T-cell (primary cell): ENCODE results near the gene KMT2A. TPM values are rescaled to one million over a fixed set of nuclear protein-coding genes. Genes with fewer than 3 reads are reported as not detected.

Experiments used
- ATAC-seq, 4 experiments: fragments of 200-7000 bp in 3 of 4; fragments of 150-1000 bp in 1 of 4; cut with Tn5 transposase; replicated peaks in 1 of 4; 1 replicate in 3 of 4; 2 replicates in 1 of 4; pipeline ENCODE4 v1.10.0; 2021; ENCODE audit warnings: moderate library complexity in 3 of 4, mild to moderate bottlenecking in 2 of 4, moderate number of reproducible peaks in 1 of 4
- CTCF ChIA-PET, 2 donors: fragments of 300-600 bp; sonication (Branson Sonifier 250); formaldehyde crosslinking; loops; one replicate each; lab custom pipeline; 2022; ENCODE audit warnings: antibody characterized with exemption in 2 of 2; lab: Charles Lee
- POLR2A ChIA-PET, 2 donors: fragments of 300-600 bp; sonication (Branson Sonifier 250); formaldehyde crosslinking; loops; one replicate each; lab custom pipeline; 2022; ENCODE audit warnings: antibody characterized with exemption in 2 of 2; lab: Charles Lee
- DNase-seq, 35 experiments: peaks; one replicate each; pipeline versions ENCODE4 v3.0.0 to v3.0.0-alpha.2; 2013 to 2023
- H3K27ac ChIP-seq: one replicate; pipeline ENCODE4 v1.5.1; 2013; ENCODE audit warnings: low read length
- H3K27me3 ChIP-seq, 2 experiments: replicated peaks in 1 of 2; 1 replicate in 1 of 2; 2 replicates in 1 of 2; pipeline versions ENCODE4 v1.6.1 to v1.7.0; 2013; ENCODE audit warnings: low read length in 1 of 2, mixed read lengths in 1 of 2; ENCODE audit not compliant: control insufficient read depth in 2 of 2, insufficient read depth in 2 of 2; ENCODE audit errors: extremely low read depth in 1 of 2
- H3K36me3 ChIP-seq, 2 donors: 1 replicate in 1 of 2; 2 replicates in 1 of 2; pipeline versions ENCODE4 v1.6.1 to v1.7.0; 2013; ENCODE audit warnings: low read length in 1 of 2; ENCODE audit not compliant: control insufficient read depth in 2 of 2, insufficient read depth in 1 of 2; ENCODE audit errors: extremely low read depth in 1 of 2
- H3K4me1 ChIP-seq, 2 experiments: 1 replicate in 1 of 2; 2 replicates in 1 of 2; pipeline versions ENCODE4 v1.6.1 to v1.7.0; 2013; ENCODE audit warnings: low read length in 2 of 2, mixed read lengths in 1 of 2; ENCODE audit not compliant: insufficient read depth in 2 of 2, control insufficient read depth in 1 of 2; ENCODE audit errors: extremely low read depth in 1 of 2
- H3K4me3 ChIP-seq, 2 donors: 1 replicate in 1 of 2; 2 replicates in 1 of 2; pipeline versions ENCODE4 v1.5.1 to v1.7.0; 2013; ENCODE audit warnings: mild to moderate bottlenecking in 2 of 2, low read length in 1 of 2, moderate library complexity in 1 of 2; ENCODE audit not compliant: control insufficient read depth in 1 of 2; ENCODE audit errors: extremely low read depth in 1 of 2
- H3K9me3 ChIP-seq: 2 replicates; pipeline ENCODE4 v1.7.0; 2013
- H3K27ac Mint-ChIP-seq, 2 donors: one replicate each; pipeline ENCODE4 v1.8.0; 2020 to 2021; ENCODE audit warnings: mild to moderate bottlenecking in 2 of 2, mixed read lengths in 2 of 2
- H3K27me3 Mint-ChIP-seq, 2 donors: one replicate each; pipeline ENCODE4 v1.8.0; 2021 to 2022; ENCODE audit warnings: mixed read lengths in 2 of 2
- H3K36me3 Mint-ChIP-seq: one replicate; pipeline ENCODE4 v1.8.0; 2021; ENCODE audit warnings: mixed read lengths
- H3K4me1 Mint-ChIP-seq, 3 donors: one replicate each; pipeline ENCODE4 v1.8.0; 2020 to 2022; ENCODE audit warnings: mixed read lengths in 3 of 3, mild to moderate bottlenecking in 1 of 3
- H3K4me3 Mint-ChIP-seq, 3 donors: one replicate each; pipeline ENCODE4 v1.8.0; 2020 to 2022; ENCODE audit warnings: mild to moderate bottlenecking in 3 of 3, mixed read lengths in 3 of 3, moderate library complexity in 3 of 3
- H3K9me3 Mint-ChIP-seq, 3 donors: one replicate each; pipeline ENCODE4 v1.8.0; 2020 to 2022; ENCODE audit warnings: mixed read lengths in 3 of 3
- WGBS: methylation state at CpG from one replicate; pipeline ENCODE4 v1.1.5; 2013; ENCODE audit warnings: missing lambda C conversion rate; ENCODE audit not compliant: insufficient coverage; 5-methylcytosine and 5-hydroxymethylcytosine counted together
- total RNA-seq, 35 experiments: library from RNA in 6 of 35; stranded (reverse) in 6 of 35; fragments of 120-200 nt in 1 of 35; gene quantifications; one replicate each; pipeline versions ENCODE4 v1.2.1 to v1.2.4 and lab custom pipeline; 2013 to 2026

KMT2A gene
- total RNA-seq, 5 donors from 2014 or later (not counting 1 experiment from before 2014, with no cell fraction given) = 130 to 183 (median 153) TPM

- H3K4me3 Mint-ChIP-seq = no peak overlapping the region
- Histone ChIP-seq H3K27ac (no peak overlapping the region), H3K36me3 (peaks cover 6 to 10% of the 10 kb centered on the region in 2 donors), H3K9me3 (no peaks in the 10 kb centered on the region), H3K27me3 (no peaks in the 10 kb centered on the region), H3K4me1 (no peaks in the 10 kb centered on the region), H3K4me3 (no peak overlapping the region)
- H3K36me3 Mint-ChIP-seq = peaks cover 23% of the 10 kb centered on the region
- no peaks in the 10 kb centered on the region for H3K9me3 Mint-ChIP-seq
- no peak for DNase-seq
- no peaks in the 10 kb centered on the region for H3K27me3 Mint-ChIP-seq
- no peak for ATAC-seq
- ChIA-PET CTCF (no interaction called here), POLR2A (interaction anchor here in 1 of 2 donors (0.5 kb wide), 1 partner anchor 555 kb away, joined by 3 read pairs; no protein-coding TSS in a partner anchor)
- H3K4me1 Mint-ChIP-seq = no peaks in the 10 kb centered on the region
- H3K27ac Mint-ChIP-seq = no peak overlapping the region
- 100% methylated on average over 3 of the region's 8 CpGs for WGBS
Observed at GRCh38 chr11:118544010-118544646, 107.8 kb downstream of the KMT2A start.

GRCh38 chr11:118544647-118545010 lies 108.3 kb downstream of the KMT2A start:
- 88% methylated on average over 2 of the region's 3 CpGs for WGBS
- no peak for DNase-seq
- Mint-ChIP-seq H3K27ac (no peak overlapping the region), H3K4me1 (no peaks in the 10 kb centered on the region), H3K36me3 (peaks cover 23% of the 10 kb centered on the region), H3K4me3 (no peak overlapping the region), H3K27me3 (no peaks in the 10 kb centered on the region), H3K9me3 (no peaks in the 10 kb centered on the region)
- no peak for ATAC-seq
- CTCF ChIA-PET = no interaction called here
- POLR2A ChIA-PET = interaction anchor here in 1 of 2 donors (0.5 kb wide), 1 partner anchor 555 kb away, joined by 3 read pairs; no protein-coding TSS in a partner anchor
- H3K27ac ChIP-seq = no peak overlapping the region
- no peaks in the 10 kb centered on the region for H3K9me3 ChIP-seq
- no peak overlapping the region for H3K4me3 ChIP-seq
- no peaks in the 10 kb centered on the region for H3K27me3 ChIP-seq
- peaks cover 6 to 10% of the 10 kb centered on the region in 2 donors for H3K36me3 ChIP-seq
- H3K4me1 ChIP-seq = no peaks in the 10 kb centered on the region

- H3K9me3 Mint-ChIP-seq = no peaks in the 10 kb centered on the region
- Histone ChIP-seq H3K9me3 (no peaks in the 10 kb centered on the region), H3K4me1 (no peaks in the 10 kb centered on the region), H3K4me3 (no peak overlapping the region), H3K27ac (no peak overlapping the region), H3K36me3 (peaks cover 6 to 10% of the 10 kb centered on the region in 2 donors), H3K27me3 (no peaks in the 10 kb centered on the region)
- no CpG with 5 or more reads among the region's 5 CpGs for WGBS
- H3K36me3 Mint-ChIP-seq = peaks cover 19% of the 10 kb centered on the region
- H3K4me1 Mint-ChIP-seq = no peaks in the 10 kb centered on the region
- H3K27me3 Mint-ChIP-seq = no peaks in the 10 kb centered on the region
- ATAC-seq (no peak), DNase-seq (no peak)
- CTCF ChIA-PET = no interaction called here
- H3K27ac Mint-ChIP-seq = no peak overlapping the region
- H3K4me3 Mint-ChIP-seq = no peak overlapping the region
- POLR2A ChIA-PET = no interaction called here
Observed at GRCh38 chr11:118545533-118545932, 109.2 kb downstream of the KMT2A start.

GRCh38 chr11:118547132-118547531 lies 110.8 kb downstream of the KMT2A start:
- Mint-ChIP-seq H3K36me3 (peaks cover 22% of the 10 kb centered on the region), H3K4me1 (no peaks in the 10 kb centered on the region), H3K4me3 (no peak overlapping the region), H3K9me3 (no peaks in the 10 kb centered on the region), H3K27ac (no peak overlapping the region), H3K27me3 (no peaks in the 10 kb centered on the region)
- peaks cover 6 to 16% of the 10 kb centered on the region in 2 donors for H3K36me3 ChIP-seq
- no peak overlapping the region for H3K4me3 ChIP-seq
- WGBS = 100% methylated on average over 1 of the region's 2 CpGs
- no peak overlapping the region for H3K27ac ChIP-seq
- DNase-seq = no peak
- ATAC-seq = no peak
- no peaks in the 10 kb centered on the region for H3K9me3 ChIP-seq
- H3K4me1 ChIP-seq = no peaks in the 10 kb centered on the region
- no peaks in the 10 kb centered on the region for H3K27me3 ChIP-seq
- ChIA-PET POLR2A (interaction anchor here in 1 of 2 donors (0.6 kb wide), 1 partner anchor 381 kb away, joined by 3 read pairs; no protein-coding TSS in a partner anchor), CTCF (interaction anchor here in 1 of 2 donors (0.6 kb wide), 1 partner anchor 791 kb away, joined by 3 read pairs; no protein-coding TSS in a partner anchor)

- Histone ChIP-seq H3K4me3 (no peak overlapping the region), H3K27ac (no peak overlapping the region), H3K4me1 (no peaks in the 10 kb centered on the region), H3K36me3 (peaks cover 5 to 23% of the 10 kb centered on the region in 2 donors), H3K9me3 (no peaks in the 10 kb centered on the region), H3K27me3 (no peaks in the 10 kb centered on the region)
- Mint-ChIP-seq H3K27ac (no peak overlapping the region), H3K36me3 (peaks cover 36% of the 10 kb centered on the region), H3K4me1 (no peaks in the 10 kb centered on the region), H3K4me3 (no peak overlapping the region), H3K27me3 (no peaks in the 10 kb centered on the region), H3K9me3 (no peaks in the 10 kb centered on the region)
- WGBS = 100% methylated on average over 3 of the region's 4 CpGs
- no peak for DNase-seq
- ATAC-seq = no peak
- ChIA-PET CTCF (no interaction called here), POLR2A (no interaction called here)
Observed at GRCh38 chr11:118552341-118552740, 116.0 kb downstream of the KMT2A start.

GRCh38 chr11:118560806-118561205 lies 124.5 kb downstream of the KMT2A start:
- 100% methylated on average over 2 of the region's 4 CpGs for WGBS
- DNase-seq (no peak), ATAC-seq (no peak)
- Histone ChIP-seq H3K36me3 (peaks cover 0 to 2% of the 10 kb centered on the region in 2 donors), H3K4me3 (no peak overlapping the region), H3K27ac (no peak overlapping the region), H3K27me3 (no peaks in the 10 kb centered on the region), H3K9me3 (no peaks in the 10 kb centered on the region), H3K4me1 (peaks cover 0 to 9% of the 10 kb centered on the region in 2 experiments)
- Mint-ChIP-seq H3K4me1 (peaks cover 19 to 23% (median 20%) of the 10 kb centered on the region in 3 donors), H3K27me3 (no peaks in the 10 kb centered on the region), H3K9me3 (no peaks in the 10 kb centered on the region), H3K27ac (no peak overlapping the region), H3K36me3 (peaks cover 19% of the 10 kb centered on the region), H3K4me3 (no peak overlapping the region)
- ChIA-PET POLR2A (no interaction called here), CTCF (interaction anchor here in 1 of 2 donors (0.7 kb wide), 1 partner anchor 218 kb away, joined by 3 read pairs; no protein-coding TSS in a partner anchor)
